WI38 (cell line): ENCODE measurements around the gene GTF3C1.

Source experiments
- H3K4me3 ChIP-seq: 2 replicates; pipeline ENCODE4 v1.5.1; 2011; ENCODE audit warnings: low read depth, mild to moderate bottlenecking, control low read depth, low read length
- CTCF ChIP-seq: IDR thresholded peaks from 2 replicates; pipeline ENCODE4 v1.5.1; 2012; ENCODE audit warnings: low read depth, mild to moderate bottlenecking, control low read depth, low read length

Gene GTF3C1

GRCh38 chr16:27538528-27538927, 11.2 kb downstream of the GTF3C1 start:
- TF ChIP-seq CTCF: no peak
- H3K4me3 ChIP-seq: no peak overlapping the region

- no peak for TF ChIP-seq CTCF
Measured at GRCh38 chr16:27534256-27534655, 15.5 kb downstream of the GTF3C1 start.

GRCh38 chr16:27531826-27532800, 17.6 kb downstream of the GTF3C1 start:
- no peak overlapping the region for H3K4me3 ChIP-seq
- no peak for TF ChIP-seq CTCF

More at GRCh38 chr16:27534256-27534655, 15.5 kb downstream of the GTF3C1 start:
- no peak overlapping the region for H3K4me3 ChIP-seq

GRCh38 chr16:27531186-27531585, 18.5 kb downstream of the GTF3C1 start:
- no peak overlapping the region for H3K4me3 ChIP-seq
- TF ChIP-seq CTCF: no peak

GRCh38 chr16:27529962-27530361, 19.8 kb downstream of the GTF3C1 start:
- no peak overlapping the region for H3K4me3 ChIP-seq
- TF ChIP-seq CTCF: no peak

- TF ChIP-seq CTCF: no peak
- no peak overlapping the region for H3K4me3 ChIP-seq
Measured at GRCh38 chr16:27528294-27528693, 21.4 kb downstream of the GTF3C1 start.

GRCh38 chr16:27526180-27526579, 23.5 kb downstream of the GTF3C1 start:
- no peak for TF ChIP-seq CTCF
- no peak overlapping the region for H3K4me3 ChIP-seq
